Right atrium auricular region (tissue), 2 donors: ENCODE measurements around the gene MUCL1. TPM values are rescaled to one million over a fixed set of nuclear protein-coding genes. Genes with fewer than 3 reads are reported as not detected.

Experiments
- DNase-seq: peaks from one replicate; pipeline ENCODE4 v3.0.0-alpha.2; 2019; ENCODE audit warnings: low spot score
- H3K27ac ChIP-seq, 2 donors: fragments of 200-600 bp; sonication (generic); 1 replicate in 1 of 2; 2 replicates in 1 of 2; pipeline ENCODE4 v1.5.1; 2016 to 2019
- H3K27me3 ChIP-seq, 2 donors: fragments of 200-600 bp; sonication (generic); one replicate each; pipeline versions ENCODE4 v1.5.1 to v1.6.0; 2017 to 2019
- H3K36me3 ChIP-seq: fragments of 200-600 bp; sonication (generic); one replicate; pipeline ENCODE4 v1.5.1; 2016
- H3K4me1 ChIP-seq, 2 donors: fragments of 200-600 bp; sonication (generic); one replicate each; pipeline versions ENCODE4 v1.5.1 to v1.6.0; 2017 to 2019
- H3K4me3 ChIP-seq, 2 donors: fragments of 200-600 bp; sonication (generic); 1 replicate in 1 of 2; 2 replicates in 1 of 2; pipeline ENCODE4 v1.5.1; 2017 to 2019; ENCODE audit warnings: mild to moderate bottlenecking in 1 of 2, moderate library complexity in 1 of 2
- H3K9me3 ChIP-seq, 2 donors: fragments of 200-600 bp; sonication (generic); one replicate each; pipeline ENCODE4 v1.5.1; 2019
- CTCF ChIP-seq, 2 donors: fragments of 200-600 bp; sonication (generic); IDR thresholded peaks; one replicate each; pipeline ENCODE4 v1.5.1; 2019; ENCODE audit warnings: antibody characterized with exemption in 2 of 2
- total RNA-seq, 2 donors: library from RNA; depleted of rRNA; stranded (reverse); fragments of >200 nt; gene quantifications; one replicate each; pipeline ENCODE4 v1.1.0, GENCODE V29; 2016

Gene MUCL1
- total RNA-seq, 2 donors from 2014 or later: not detected

GRCh38 chr12:54840244-54840865 is 14.0 kb upstream of the MUCL1 start:
- no peaks in the 10 kb centered on the region for H3K27me3 ChIP-seq
- TF ChIP-seq CTCF (IDR thresholded peaks at IDR 0.05): no peak
- DNase-seq: no peak

DNA sequence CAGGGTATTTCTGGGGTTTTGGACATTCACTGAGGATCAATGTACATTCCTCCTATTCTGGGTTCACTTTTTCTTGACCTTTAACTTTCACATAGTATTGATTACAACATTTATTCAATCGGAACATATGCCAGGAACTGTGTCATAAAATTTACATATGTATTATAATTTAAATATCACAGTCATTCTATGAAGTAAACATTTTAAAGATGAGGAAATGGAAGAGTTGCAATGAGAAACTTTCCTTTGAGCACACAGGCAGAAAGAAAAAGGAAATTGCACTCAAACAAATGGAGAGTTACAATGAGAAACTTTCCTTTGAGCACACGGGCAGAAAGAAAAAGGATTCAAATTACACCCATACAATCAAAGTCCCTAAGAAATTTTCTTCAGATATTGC is 3.1 kb downstream of the MUCL1 start:
- Histone ChIP-seq H3K4me1 (no peaks in the 10 kb centered on the region), H3K4me3 (no peak overlapping the region), H3K27me3 (no peaks in the 10 kb centered on the region), H3K9me3 (peaks cover 0 to 3% of the 10 kb centered on the region in 2 donors), H3K36me3 (no peaks in the 10 kb centered on the region), H3K27ac (no peak overlapping the region)
- DNase-seq: no peak
- no peak for TF ChIP-seq CTCF (IDR thresholded peaks at IDR 0.05)

More at GRCh38 chr12:54840244-54840865, 14.0 kb upstream of the MUCL1 start:
- H3K9me3 ChIP-seq: peaks cover 0 to 20% of the 10 kb centered on the region in 2 donors
- no peak overlapping the region for H3K4me3 ChIP-seq
- no peak overlapping the region for H3K27ac ChIP-seq
- no peaks in the 10 kb centered on the region for H3K36me3 ChIP-seq
- H3K4me1 ChIP-seq: no peaks in the 10 kb centered on the region

- H3K27ac ChIP-seq: no peak overlapping the region
- DNase-seq: no peak
- no peaks in the 10 kb centered on the region for H3K9me3 ChIP-seq
- TF ChIP-seq CTCF (IDR thresholded peaks at IDR 0.05): no peak
- H3K27me3 ChIP-seq: no peaks in the 10 kb centered on the region
- no peaks in the 10 kb centered on the region for H3K4me1 ChIP-seq
- H3K36me3 ChIP-seq: no peaks in the 10 kb centered on the region
- no peak overlapping the region for H3K4me3 ChIP-seq
Observed at GRCh38 chr12:54858562-54858961, 4.2 kb downstream of the MUCL1 start.

- no peak for TF ChIP-seq CTCF (IDR thresholded peaks at IDR 0.05)
- Histone ChIP-seq H3K4me3 (no peak overlapping the region), H3K27ac (no peak overlapping the region), H3K9me3 (no peaks in the 10 kb centered on the region), H3K36me3 (no peaks in the 10 kb centered on the region), H3K27me3 (no peaks in the 10 kb centered on the region), H3K4me1 (no peaks in the 10 kb centered on the region)
- DNase-seq: no peak
Observed at GRCh38 chr12:54859502-54859901, 5.2 kb downstream of the MUCL1 start.

DNA sequence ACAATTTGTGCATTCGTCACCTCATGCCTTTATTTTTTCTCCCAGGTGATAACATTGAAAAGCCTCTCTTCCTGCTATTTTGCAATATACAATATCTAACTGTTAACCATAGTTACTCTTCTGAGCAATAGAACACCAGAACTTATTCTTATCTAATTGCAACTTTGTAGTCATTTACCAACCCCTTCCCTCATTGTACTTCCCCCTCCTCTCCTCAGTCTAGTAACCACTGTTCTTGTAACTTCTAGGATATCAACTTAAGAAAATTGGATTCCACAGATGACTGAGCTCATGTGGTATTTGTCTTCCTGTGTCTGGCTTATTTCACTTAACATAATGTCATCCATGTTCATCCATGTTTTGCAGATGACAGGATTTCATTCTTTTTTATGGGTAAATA is 7.6 kb downstream of the MUCL1 start:
- Histone ChIP-seq H3K36me3 (no peaks in the 10 kb centered on the region), H3K27ac (no peak overlapping the region), H3K4me1 (no peaks in the 10 kb centered on the region), H3K9me3 (no peaks in the 10 kb centered on the region), H3K4me3 (no peak overlapping the region), H3K27me3 (no peaks in the 10 kb centered on the region)
- no peak for TF ChIP-seq CTCF (IDR thresholded peaks at IDR 0.05)
- no peak for DNase-seq
